GM19467 (cell line): ENCODE data around the gene HELZ.
"Not testable (repeated sequence)": the region's sequence is repeated elsewhere in the genome, so short reads cannot be mapped to it uniquely, and the experiment has no call there.

ENCODE experiments used
- ATAC-seq: cut with Tn5 transposase; IDR thresholded peaks from one replicate; pipeline ENCODE4 v1.9.1; 2021; ENCODE audit warnings: mild to moderate bottlenecking, moderate library complexity; ENCODE audit not compliant: unreplicated experiment

The HELZ gene

GRCh38 chr17:67271187-67271586 lies 26.2 kb upstream of the HELZ start:
- ATAC-seq = not testable (repeated sequence)

DNA sequence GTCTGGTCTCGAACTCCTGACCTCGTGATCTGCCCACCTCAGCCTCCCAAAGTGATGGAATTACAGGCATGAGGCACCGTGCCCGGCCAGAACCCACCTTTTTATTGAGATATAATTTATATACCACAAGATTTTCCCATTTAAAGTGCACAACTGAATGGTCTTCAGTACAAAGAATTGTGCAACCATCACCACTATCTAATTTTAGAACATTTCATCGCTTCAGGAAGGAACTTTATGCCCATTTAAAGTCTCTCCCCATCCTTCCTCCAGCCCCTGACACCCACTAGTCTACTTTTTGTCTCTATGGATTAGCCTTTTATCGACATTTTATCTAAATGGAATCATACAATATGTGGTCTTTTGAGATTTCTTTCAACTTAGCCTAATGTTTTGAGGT lies 25.4 kb upstream of the HELZ start:
- ATAC-seq = no peak

DNA sequence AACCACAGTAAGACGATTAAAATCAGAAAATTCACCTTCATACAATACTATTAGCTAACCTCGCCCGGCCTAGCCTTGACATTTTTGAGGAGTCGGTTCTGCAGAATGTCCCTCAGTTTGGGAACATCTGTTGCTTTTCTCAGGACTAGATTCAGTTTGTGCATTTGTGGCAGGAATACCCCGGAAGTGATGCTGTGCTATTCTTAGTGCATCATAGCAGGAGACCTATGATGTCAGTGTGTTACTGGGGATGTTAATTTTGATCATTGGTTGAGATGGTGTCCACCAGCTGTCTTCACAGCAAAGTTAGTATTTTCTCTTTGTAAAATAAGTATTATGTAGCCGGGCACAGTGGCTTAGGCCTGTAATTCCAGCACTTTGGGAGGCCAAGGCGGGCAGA lies 21.5 kb upstream of the HELZ start:
- ATAC-seq = no peak

- ATAC-seq = no peak
These were observed 20.5 kb upstream of the HELZ start for GRCh38 chr17:67265436-67266019.

- ATAC-seq = no peak
These were observed 17.6 kb upstream of the HELZ start for GRCh38 chr17:67262435-67263117.

GRCh38 chr17:67260170-67260987 lies 15.4 kb upstream of the HELZ start:
- no peak for ATAC-seq

DNA sequence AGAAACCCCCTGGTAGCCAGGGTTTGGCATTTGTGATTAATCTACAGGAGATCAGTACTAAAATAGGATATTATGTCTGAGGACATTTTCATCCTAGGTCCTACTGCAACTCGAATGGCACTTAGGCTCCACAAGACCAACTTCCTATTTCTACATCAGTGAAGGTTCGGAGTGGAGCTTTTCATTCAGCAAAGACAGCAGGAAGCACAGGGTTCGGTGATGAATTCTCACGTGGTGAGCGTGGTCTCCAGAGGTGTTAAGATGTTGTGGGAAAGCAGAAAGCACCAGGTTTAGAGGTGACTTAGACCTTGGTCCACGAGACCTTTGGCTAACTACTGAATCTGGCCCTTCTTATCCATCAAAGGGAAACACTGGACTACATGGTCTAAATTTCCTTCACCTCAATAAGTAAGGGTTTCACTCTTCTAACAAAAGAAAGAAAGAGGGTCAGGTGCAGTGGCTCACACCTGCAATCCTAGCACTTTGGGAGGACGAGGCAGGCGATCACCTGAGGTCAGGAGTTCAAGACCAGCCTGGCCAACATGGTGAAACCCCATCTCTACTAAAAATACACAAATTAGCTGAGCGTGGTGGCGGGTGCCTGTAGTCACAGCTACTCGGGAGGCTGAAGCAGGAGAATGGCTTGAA lies 13.9 kb upstream of the HELZ start:
- no peak for ATAC-seq

DNA sequence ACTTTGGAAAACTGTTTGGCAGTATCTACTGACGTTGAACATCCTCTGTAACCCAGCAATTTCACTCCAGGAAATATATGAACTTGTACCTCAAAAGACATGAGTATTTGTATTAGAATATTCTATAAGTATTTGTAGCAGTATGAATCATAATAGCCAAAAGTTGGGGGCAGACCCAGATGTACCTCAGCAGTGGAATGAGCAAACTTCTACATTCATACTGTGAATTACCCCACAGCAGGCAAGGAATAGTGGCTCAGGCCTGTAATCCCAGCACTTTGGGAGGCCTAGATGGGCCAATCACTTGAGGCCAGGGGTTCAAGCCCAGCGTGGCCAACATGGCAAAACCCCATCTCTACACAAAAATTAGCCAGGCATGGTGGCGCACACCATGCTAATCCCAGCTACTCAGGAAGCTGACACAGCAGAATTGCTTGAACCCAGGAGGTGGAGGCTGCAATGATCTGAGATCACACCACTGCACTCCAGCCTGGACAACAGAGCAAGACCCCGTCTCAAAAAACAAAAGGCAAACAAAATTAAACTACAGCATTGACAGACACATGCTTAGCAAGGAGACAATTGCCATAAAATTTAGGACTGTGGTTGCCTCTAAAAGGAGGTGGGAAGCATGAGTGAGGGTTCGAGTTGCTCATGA lies 11.2 kb upstream of the HELZ start:
- no peak for ATAC-seq

DNA sequence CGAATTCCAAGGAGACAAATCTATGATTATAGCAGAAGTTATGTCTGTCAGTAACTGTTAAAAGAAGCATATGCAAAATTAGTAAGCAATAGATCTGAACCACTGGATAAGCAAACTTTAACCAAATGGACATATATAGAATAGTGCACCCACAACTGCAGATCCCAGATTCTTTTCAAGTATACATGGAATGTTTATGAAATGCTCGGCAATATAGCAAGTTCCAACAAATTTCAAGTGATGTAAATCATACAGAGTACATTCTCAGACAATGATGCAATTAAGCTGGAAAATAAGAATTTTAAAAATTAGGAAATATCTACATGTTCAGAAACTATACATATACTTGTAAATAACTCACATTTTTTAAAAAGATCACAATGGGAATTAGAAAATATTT lies 8.4 kb upstream of the HELZ start:
- ATAC-seq = no peak

GRCh38 chr17:67251586-67251985 lies 6.6 kb upstream of the HELZ start:
- not testable (repeated sequence) for ATAC-seq

- no peak for ATAC-seq
These were observed 3.3 kb upstream of the HELZ start for GRCh38 chr17:67248291-67248690.

DNA sequence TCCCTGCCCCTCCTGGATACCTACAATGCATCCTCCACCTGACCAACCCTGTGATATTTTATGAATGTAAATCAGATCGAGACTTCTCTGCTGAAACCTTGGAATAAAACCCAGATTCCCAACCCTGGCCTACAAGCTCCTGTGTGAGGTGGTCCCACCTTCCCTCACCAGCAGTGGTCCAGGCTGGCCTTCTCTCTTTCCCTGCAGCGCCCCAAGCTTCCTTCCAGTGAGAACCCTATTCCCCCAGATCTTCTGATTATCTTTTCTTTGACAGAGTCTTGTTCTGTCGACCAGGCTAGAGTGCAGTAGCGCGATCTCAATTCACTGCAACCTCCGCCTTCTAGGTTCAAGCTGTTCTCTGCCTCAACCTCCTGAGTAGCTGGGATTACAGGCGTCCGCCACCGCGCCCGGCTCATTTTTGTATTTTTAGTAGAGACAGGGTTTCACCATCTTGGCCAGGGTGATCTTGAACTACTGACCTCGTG lies 2.5 kb upstream of the HELZ start:
- no peak for ATAC-seq

DNA sequence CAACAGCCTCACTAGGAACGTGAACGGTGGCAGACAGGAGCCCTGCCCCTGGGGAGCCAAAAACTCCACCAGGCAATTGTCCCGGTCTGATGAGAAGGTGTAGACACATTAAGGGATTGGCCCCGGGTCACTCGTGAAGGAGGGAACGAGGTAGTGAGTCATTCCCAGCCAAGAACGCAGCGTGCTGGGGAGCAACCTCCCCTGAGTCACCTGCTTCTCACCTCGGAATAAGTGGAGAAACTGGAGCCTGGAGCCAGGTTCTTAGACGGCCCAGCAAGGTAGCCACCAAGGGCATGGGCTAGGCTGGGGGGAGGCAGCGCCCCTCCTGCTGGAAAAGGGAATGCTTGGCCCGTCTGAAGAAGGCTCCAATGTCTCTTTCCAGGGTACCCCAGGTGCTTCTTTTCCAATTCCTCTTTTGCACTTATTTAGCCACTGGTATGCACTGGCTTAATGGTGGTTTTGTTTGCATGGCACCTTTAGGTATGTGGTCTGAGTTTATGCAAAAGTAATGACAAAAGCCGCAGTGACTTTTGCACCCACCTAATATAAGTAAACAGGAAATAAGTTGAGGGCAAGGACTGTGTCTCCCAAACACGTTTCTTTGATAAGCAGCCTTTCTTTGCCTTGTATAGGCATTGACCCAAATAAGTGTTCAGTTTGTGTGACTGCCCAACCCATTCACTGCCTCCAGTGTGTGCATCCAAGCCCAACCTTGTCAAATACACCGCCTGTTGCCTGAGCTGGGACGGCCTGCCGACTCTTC lies 1.8 kb upstream of the HELZ start:
- peak; percentile 57 for ATAC-seq

DNA sequence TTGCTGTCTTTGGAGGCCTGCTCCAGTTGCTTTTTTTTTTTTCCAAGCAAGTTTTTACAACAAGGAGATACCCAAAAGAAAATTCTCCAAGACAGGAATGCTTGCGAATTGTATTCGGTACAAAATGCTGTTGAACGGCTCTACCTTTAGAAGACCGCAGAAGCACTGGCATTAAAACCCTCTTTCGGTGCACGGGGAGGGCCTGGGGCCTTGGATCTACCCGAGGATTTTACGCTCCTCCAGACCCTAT lies 1.3 kb upstream of the HELZ start:
- ATAC-seq = no peak

- ATAC-seq = no peak
These were observed 852 bp upstream of the HELZ start for GRCh38 chr17:67245694-67246402.

- no peak for ATAC-seq
These were observed 444 bp downstream of the HELZ start for GRCh38 chr17:67244431-67245072.

GRCh38 chr17:67243284-67243683 lies 1.7 kb downstream of the HELZ start:
- no peak for ATAC-seq

DNA sequence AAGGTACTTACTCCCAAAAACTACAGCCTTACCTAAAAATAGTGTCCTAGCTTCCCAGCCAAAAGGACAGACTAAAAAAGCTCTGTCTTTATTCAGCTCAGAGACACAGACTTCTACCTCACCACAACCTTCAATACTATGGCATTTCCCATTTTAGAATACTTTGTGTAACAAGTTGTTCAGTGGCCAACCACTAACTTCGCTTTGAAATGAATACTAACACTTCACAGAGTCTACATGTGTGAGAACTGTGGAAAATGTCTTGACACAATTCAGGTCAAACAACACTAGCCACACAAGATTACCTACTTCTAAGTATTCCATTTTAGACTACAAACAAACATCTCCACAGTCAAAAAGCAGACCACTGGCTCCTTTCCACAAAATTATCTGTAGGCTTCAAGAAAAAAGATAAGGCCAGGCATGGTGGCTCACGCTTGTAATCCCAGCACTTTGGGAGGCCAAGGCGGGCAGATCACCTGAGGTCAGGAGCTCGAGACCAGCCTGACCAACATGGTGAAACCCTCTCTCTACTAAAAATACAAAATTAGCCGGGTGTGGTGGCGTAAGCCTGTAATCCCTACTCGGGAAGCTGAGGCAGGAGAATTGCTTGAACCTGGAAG lies 3.2 kb downstream of the HELZ start:
- ATAC-seq = no peak

GRCh38 chr17:67239597-67239996 lies 5.4 kb downstream of the HELZ start:
- no peak for ATAC-seq
